ENCODE results near the gene DARS1.

- no peak for TF ChIP-seq POLR2A (IDR thresholded peaks at IDR 0.05)
- TF ChIP-seq CTCF (IDR thresholded peaks at IDR 0.05): no peak
Observed at GRCh38 chr2:135997380-135997779, 12.0 kb upstream of the DARS1 start.

All from tibial nerve (tissue), 3 donors.